PC-3 (cell line): Measurements from ENCODE around the gene TSBP1.

ENCODE experiments used
- EZH2 ChIP-seq: fragments of 300-600 bp; sonication (generic); IDR thresholded peaks from one replicate; pipeline ENCODE4 v1.6.1; 2017; ENCODE audit warnings: antibody characterized with exemption, mild to moderate bottlenecking, low read length; ENCODE audit not compliant: unreplicated experiment
- EZH2phosphoT487 ChIP-seq: fragments of 300-600 bp; sonication (generic); IDR thresholded peaks from 2 replicates; pipeline ENCODE4 v1.6.1; 2018; ENCODE audit warnings: mild to moderate bottlenecking, antibody characterized with exemption, low read length, borderline replicate concordance
- TF ChIP-seq, protein P1 (sequence below): fragments of 300-600 bp; sonication (generic); conservative IDR thresholded peaks from 2 replicates; pipeline ENCODE4 v1.5.1; 2017; ENCODE audit warnings: antibody characterized with exemption, low read depth, mild to moderate bottlenecking, low read length

DNA sequence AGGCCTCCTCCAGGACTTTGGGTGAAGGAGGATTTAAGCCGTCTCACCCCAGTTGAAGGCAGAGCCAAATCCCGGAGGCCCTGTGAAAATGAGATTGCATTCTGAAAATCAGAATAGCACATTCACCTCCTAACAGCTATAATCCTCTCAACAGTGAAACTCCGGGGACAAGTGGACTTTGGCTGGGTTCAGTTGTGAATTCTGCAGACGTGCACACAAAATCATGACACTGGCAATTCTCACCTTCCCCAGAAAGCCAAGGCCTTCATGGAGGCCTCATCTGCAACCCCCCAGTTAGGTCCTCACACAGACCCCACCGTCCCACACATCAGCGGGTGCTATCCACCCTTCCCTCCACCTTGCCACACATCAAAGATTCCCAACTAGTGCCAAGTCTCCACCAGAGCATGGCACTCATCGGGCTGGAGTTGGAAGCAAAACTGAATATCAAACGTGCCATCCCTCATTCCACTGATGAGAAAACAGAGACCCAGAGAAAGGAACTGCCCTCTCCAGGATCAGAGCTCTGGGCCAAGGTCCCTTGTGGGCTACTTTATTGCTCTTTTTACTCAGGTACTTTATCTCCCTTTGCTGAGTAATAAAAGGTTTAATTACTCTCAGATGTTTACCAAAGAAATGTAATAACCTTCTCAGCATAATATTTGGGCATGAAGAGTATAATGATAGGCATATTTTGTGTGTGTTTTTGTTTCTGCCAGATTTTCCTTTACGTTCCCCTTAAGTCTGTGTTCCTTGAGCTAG lies 40.0 kb upstream of the TSBP1 start:
- TF ChIP-seq, protein P1, sequence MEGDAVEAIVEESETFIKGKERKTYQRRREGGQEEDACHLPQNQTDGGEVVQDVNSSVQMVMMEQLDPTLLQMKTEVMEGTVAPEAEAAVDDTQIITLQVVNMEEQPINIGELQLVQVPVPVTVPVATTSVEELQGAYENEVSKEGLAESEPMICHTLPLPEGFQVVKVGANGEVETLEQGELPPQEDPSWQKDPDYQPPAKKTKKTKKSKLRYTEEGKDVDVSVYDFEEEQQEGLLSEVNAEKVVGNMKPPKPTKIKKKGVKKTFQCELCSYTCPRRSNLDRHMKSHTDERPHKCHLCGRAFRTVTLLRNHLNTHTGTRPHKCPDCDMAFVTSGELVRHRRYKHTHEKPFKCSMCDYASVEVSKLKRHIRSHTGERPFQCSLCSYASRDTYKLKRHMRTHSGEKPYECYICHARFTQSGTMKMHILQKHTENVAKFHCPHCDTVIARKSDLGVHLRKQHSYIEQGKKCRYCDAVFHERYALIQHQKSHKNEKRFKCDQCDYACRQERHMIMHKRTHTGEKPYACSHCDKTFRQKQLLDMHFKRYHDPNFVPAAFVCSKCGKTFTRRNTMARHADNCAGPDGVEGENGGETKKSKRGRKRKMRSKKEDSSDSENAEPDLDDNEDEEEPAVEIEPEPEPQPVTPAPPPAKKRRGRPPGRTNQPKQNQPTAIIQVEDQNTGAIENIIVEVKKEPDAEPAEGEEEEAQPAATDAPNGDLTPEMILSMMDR: no peak
- TF ChIP-seq EZH2phosphoT487 (no peak), EZH2 (no peak)
